Measurements from ENCODE around the gene FCGR2B.

Gene FCGR2B

GRCh38 chr1:161710560-161710959, 47.6 kb downstream of the FCGR2B start:
- DNase-seq: no peak
- Histone ChIP-seq H3K27me3 (ENCODE audit: insufficient read depth, low read length, poor library complexity) (peaks cover 23% of the 10 kb centered on the region), H3K9ac (ENCODE audit: low read depth, low read length) (no peak overlapping the region), H2AFZ (ENCODE audit: low read depth, low read length) (no peak overlapping the region), H3K4me2 (ENCODE audit: insufficient read depth, low read length) (no peak overlapping the region), H3K36me3 (ENCODE audit: insufficient read depth, low read length) (no peaks in the 10 kb centered on the region), H3K4me1 (ENCODE audit: insufficient read depth, low read length) (no peaks in the 10 kb centered on the region), H3K27ac (ENCODE audit: low read length) (no peak overlapping the region), H3K9me3 (ENCODE audit: insufficient read depth, low read length, severe bottlenecking) (no peaks in the 10 kb centered on the region), H3K4me3 (ENCODE audit: low read depth in 1 of 2, low read length in 2 of 2) (no peak overlapping the region), H3K79me2 (ENCODE audit: insufficient read depth, low read length) (no peaks in the 10 kb centered on the region), H4K20me1 (ENCODE audit: insufficient read depth, low read length) (no peaks in the 10 kb centered on the region)
- TF ChIP-seq EZH2 (IDR thresholded peaks at IDR 0.05; ENCODE audit: borderline replicate concordance, low read depth, low read length, severe bottlenecking) (no peak), CTCF (IDR thresholded peaks at IDR 0.05; ENCODE audit: borderline replicate concordance, extremely low read depth, low read length, poor library complexity, severe bottlenecking) (no peak)
- no peak for ATAC-seq (ENCODE audit: insufficient read depth, low read depth)

GRCh38 chr1:161718559-161719324, 55.8 kb downstream of the FCGR2B start:
- no peaks in the 10 kb centered on the region for H3K9me3 ChIP-seq (ENCODE audit: insufficient read depth, low read length, severe bottlenecking)
- no peak overlapping the region for H3K27ac ChIP-seq (ENCODE audit: low read length)
- no peak overlapping the region for H3K9ac ChIP-seq (ENCODE audit: low read depth, low read length)
- H3K4me1 ChIP-seq (ENCODE audit: insufficient read depth, low read length): no peaks in the 10 kb centered on the region
- ATAC-seq (ENCODE audit: insufficient read depth, low read depth): no peak
- TF ChIP-seq CTCF (IDR thresholded peaks at IDR 0.05; ENCODE audit: borderline replicate concordance, extremely low read depth, low read length, poor library complexity, severe bottlenecking) (no peak), EZH2 (IDR thresholded peaks at IDR 0.05; ENCODE audit: borderline replicate concordance, low read depth, low read length, severe bottlenecking) (no peak)
- H3K4me2 ChIP-seq (ENCODE audit: insufficient read depth, low read length): no peak overlapping the region
- no peaks in the 10 kb centered on the region for H4K20me1 ChIP-seq (ENCODE audit: insufficient read depth, low read length)
- peaks cover 44% of the 10 kb centered on the region for H3K27me3 ChIP-seq (ENCODE audit: insufficient read depth, low read length, poor library complexity)
- no peak for DNase-seq
- H2AFZ ChIP-seq (ENCODE audit: low read depth, low read length): no peak overlapping the region
- H3K36me3 ChIP-seq (ENCODE audit: insufficient read depth, low read length): no peaks in the 10 kb centered on the region
- H3K4me3 ChIP-seq (ENCODE audit: low read depth in 1 of 2, low read length in 2 of 2): no peak overlapping the region
- H3K79me2 ChIP-seq (ENCODE audit: insufficient read depth, low read length): no peaks in the 10 kb centered on the region

- no peak for TF ChIP-seq EZH2 (IDR thresholded peaks at IDR 0.05; ENCODE audit: borderline replicate concordance, low read depth, low read length, severe bottlenecking)
- TF ChIP-seq CTCF (IDR thresholded peaks at IDR 0.05; ENCODE audit: borderline replicate concordance, extremely low read depth, low read length, poor library complexity, severe bottlenecking): no peak
- Histone ChIP-seq H3K4me2 (ENCODE audit: insufficient read depth, low read length) (no peak overlapping the region), H4K20me1 (ENCODE audit: insufficient read depth, low read length) (no peaks in the 10 kb centered on the region), H3K4me3 (ENCODE audit: low read depth in 1 of 2, low read length in 2 of 2) (no peak overlapping the region), H3K36me3 (ENCODE audit: insufficient read depth, low read length) (no peaks in the 10 kb centered on the region), H3K27ac (ENCODE audit: low read length) (no peak overlapping the region), H2AFZ (ENCODE audit: low read depth, low read length) (no peak overlapping the region), H3K27me3 (ENCODE audit: insufficient read depth, low read length, poor library complexity) (peaks cover 44% of the 10 kb centered on the region), H3K4me1 (ENCODE audit: insufficient read depth, low read length) (no peaks in the 10 kb centered on the region), H3K9ac (ENCODE audit: low read depth, low read length) (no peak overlapping the region), H3K79me2 (ENCODE audit: insufficient read depth, low read length) (no peaks in the 10 kb centered on the region), H3K9me3 (ENCODE audit: insufficient read depth, low read length, severe bottlenecking) (no peaks in the 10 kb centered on the region)
- ATAC-seq (ENCODE audit: insufficient read depth, low read depth) (no peak), DNase-seq (no peak)
Measured at GRCh38 chr1:161719325-161719611, 56.3 kb downstream of the FCGR2B start.

All from DND-41 (cell line).